Activated CD4-positive, CD25-positive, alpha-beta regulatory T cell (primary cell): ENCODE data around the gene PPEF2.
"Not testable (repeated sequence)": the region's sequence is repeated elsewhere in the genome, so short reads cannot be mapped to it uniquely, and the experiment has no call there.

Experiments used
- DNase-seq, 4 experiments: peaks; one replicate each; lab custom pipeline; 2025; lab: John Stamatoyannopoulos, UW

PPEF2 gene

GRCh38 chr4:75892508-75892907 is 9.7 kb downstream of the PPEF2 start:
- no peak for DNase-seq

GRCh38 chr4:75891611-75892010 is 10.6 kb downstream of the PPEF2 start:
- no peak for DNase-seq

GRCh38 chr4:75889537-75890199 is 12.6 kb downstream of the PPEF2 start:
- no peak for DNase-seq

DNA sequence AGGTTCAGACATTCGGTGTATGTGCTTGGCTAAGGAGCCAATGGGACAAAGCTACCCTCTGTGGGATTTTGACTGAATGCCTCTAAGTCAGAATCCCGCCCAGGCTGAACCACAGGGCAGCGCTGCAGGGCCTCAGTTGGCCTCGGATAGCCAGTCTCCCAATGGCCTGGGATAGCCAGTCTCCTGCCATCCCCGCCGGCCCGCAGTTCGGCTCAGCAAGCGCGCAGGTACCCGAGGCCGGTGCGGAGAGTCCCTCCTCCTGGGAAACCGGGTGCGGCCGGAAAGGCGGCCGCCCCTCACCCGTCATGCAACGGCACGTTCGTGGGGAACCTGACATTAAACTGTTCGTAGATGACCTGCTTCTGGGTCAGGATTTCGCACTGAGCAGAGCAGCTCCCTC is 16.1 kb downstream of the PPEF2 start:
- no peak for DNase-seq

DNA sequence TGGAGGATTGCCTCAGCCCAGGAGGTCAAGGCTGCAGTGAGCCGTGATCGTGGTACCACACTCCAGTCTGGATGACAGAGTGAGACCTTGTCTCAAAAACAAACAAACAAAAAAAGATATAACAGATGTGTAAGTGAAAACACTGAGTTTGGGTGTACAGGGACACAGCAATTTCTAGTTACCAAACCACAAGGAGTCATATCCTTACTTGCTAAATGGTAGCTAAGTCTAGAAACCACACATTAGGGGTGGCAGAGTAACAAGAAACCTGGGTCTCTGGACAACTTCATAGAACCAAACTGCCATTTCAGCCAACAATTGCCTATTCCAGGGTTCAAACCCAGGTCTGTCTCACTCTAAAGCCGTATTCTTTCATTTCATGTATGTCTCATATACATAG is 20.8 kb downstream of the PPEF2 start:
- no peak for DNase-seq

- DNase-seq = no peak
Measured at GRCh38 chr4:75880278-75880677, 22.0 kb downstream of the PPEF2 start.

DNA sequence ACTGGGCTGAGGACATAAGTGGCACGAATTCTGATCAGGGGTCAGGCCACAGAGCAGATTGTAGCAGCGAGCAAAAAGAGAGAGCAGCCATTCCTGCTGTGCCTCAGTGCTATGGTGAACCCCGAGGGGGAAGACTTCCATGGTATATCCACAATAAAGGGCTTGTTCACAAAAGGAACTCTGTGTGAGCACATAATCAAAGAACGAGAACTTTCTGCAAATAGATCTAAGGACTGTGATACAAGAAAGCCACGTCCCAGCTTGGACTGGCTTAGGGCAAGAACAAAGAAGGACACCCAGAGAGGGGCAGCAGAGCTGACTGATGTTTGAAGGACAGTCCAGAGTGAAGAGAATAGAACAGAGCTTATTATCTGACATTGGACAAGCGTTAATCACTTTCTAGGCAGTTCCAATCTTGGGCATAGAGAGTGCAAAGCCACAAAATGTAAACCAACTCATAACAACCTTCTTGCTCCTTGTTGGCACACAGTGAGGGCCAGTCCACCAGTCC is 24.0 kb downstream of the PPEF2 start:
- no peak for DNase-seq

- DNase-seq = no peak
Measured at GRCh38 chr4:75876218-75876617, 26.0 kb downstream of the PPEF2 start.

DNA sequence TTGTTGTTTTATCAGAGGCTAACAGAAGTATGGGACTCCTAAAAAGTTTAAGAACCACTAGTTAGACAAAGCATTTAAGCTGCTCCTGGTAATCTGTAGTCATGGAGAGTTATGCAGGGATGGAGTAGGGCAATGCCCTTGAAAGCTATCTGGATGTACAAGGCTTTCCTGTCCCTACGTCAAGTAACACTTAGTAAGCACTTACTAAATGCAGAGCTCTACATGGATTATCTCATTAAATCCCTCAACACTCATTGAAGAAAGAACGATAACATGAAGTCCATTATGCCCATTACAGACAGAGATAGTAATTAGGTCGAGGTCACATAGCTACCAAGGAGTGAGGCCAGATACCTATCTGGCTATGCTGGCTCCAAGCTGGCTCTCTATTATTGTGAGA is 33.2 kb downstream of the PPEF2 start:
- no peak for DNase-seq

- DNase-seq = no peak
Measured at GRCh38 chr4:75867130-75867529, 35.1 kb downstream of the PPEF2 start.

GRCh38 chr4:75860606-75861005 is 41.6 kb downstream of the PPEF2 start:
- no peak for DNase-seq

GRCh38 chr4:75858721-75859120 is 43.5 kb downstream of the PPEF2 start:
- no peak for DNase-seq

- DNase-seq = no peak
Measured at GRCh38 chr4:75849461-75849860, 52.8 kb downstream of the PPEF2 start.

- no peak for DNase-seq
Measured at GRCh38 chr4:75848891-75849290, 53.4 kb downstream of the PPEF2 start.

DNA sequence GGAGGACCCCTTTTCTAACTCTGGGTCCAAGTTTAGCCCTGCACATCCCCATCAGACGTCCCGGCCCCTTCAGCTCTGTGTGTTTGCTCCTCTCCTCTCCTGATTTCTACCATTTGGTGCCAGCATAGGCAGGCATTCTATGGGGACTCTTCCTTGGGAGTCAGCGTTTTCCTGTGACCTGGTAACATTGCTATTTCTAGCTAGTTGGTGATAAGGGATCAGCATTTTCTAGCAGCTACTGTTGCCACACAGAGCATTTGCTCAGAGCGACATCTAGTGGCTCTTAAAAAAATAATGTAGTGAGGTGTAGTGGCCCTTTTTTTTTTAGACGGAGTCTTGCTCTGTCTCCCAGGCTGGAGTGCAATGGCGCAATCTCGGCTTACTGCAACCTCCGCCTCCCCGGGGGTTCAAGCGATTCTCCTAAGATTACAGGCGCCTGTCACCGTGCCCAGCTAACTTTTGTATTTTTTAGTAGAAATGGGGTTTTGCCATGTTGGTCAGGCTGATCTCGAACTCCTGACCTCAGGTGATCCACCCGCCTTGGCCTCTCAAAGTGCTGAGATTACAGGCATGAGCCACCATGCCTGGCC is 54.0 kb downstream of the PPEF2 start:
- not testable (repeated sequence) for DNase-seq

- DNase-seq = no peak
Measured at GRCh38 chr4:75845992-75846391, 56.3 kb downstream of the PPEF2 start.

- DNase-seq = no peak
Measured at GRCh38 chr4:75844151-75844662, 58.0 kb downstream of the PPEF2 start.

DNA sequence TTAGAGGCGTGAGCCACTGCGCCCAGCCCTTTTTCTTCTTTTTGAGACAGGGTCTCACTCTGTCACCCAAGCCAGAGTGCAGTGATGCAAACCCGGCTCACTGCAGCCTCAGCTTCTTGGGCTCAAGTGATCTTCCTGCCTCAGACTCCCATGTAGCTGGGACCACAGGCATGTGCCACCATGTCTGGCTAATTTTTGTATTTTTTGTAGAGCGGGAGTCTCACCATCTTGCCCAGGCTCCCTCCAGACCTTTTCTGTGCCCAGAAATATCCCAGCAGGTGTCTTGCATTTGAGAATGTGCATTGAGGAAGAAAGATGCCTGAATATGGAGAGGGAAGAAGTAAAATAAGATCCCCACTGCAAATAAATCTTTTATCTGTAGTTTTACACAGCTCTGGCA is 58.7 kb downstream of the PPEF2 start:
- no peak for DNase-seq

GRCh38 chr4:75841641-75842520 is 60.4 kb downstream of the PPEF2 start:
- no peak for DNase-seq

GRCh38 chr4:75834772-75835154 is 67.5 kb downstream of the PPEF2 start:
- no peak for DNase-seq

GRCh38 chr4:75834095-75834771 is 68.0 kb downstream of the PPEF2 start:
- DNase-seq = no peak

DNA sequence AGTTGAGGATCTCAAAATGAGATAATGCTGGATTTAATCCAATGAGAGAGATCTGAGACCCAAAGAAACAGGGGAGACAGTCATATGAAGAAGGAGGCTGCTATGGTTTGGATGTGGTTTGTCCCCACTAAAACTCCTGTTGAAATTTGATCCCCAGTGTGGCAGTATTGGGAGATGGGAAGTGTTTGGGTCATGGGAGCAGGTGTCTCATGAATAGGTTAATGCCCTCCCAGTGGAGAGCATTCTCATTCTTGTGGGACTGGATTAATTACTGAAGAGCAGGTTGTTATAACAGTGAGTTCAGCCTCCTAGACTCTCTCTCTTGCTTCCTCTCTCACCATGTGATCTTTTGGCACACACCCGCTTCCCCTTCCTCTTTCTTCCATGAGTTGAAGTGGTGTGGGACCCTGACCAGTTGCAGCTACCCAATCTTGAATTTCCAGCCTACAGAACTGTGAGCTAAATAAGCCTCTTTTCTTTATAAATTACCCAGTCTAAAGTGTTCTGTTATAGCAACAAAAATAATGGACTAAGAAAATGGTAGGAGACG is 70.3 kb downstream of the PPEF2 start:
- no peak for DNase-seq
